ENCODE results near the gene BEAN1. TPM values are rescaled to one million over a fixed set of nuclear protein-coding genes. Genes with fewer than 3 reads are reported as not detected.

The BEAN1 gene
- polyA plus RNA-seq, 1 of the 3 experiments (the other 2 are of a cell fraction) = 0.07 TPM

DNA sequence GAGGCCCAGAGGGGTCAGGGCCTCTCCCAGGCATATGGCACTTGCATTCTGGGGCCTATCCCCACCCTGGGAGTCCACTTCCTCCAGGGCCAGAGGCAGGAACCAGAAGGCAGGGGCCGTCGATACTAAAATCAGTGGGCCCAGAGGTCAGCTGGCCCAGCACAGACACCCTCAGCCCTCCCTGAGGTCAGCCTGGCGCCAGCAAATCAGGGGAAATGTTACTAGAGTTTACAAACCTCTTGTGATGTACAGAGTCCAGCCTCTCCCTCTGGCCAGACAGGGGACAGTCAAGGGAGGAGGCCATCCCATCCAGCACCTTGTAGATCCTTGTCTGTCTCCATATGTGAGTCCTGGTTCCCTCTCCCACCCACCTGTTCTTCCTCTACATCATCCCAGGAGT, 49.8 kb upstream of the BEAN1 start:
- ChIA-PET CTCF (interaction anchor here (1.0 kb wide), 1 partner anchor 35 kb away, joined by 3 read pairs; no protein-coding TSS in a partner anchor), POLR2A (no interaction called here)
- Histone ChIP-seq H3F3A (replicated peaks; ENCODE audit: insufficient read depth) (no peaks in the 10 kb centered on the region), H3K9me2 (no peaks in the 10 kb centered on the region), H3K27me3 (ENCODE audit: insufficient read depth) (no peaks in the 10 kb centered on the region), H2AFZ (ENCODE audit: low read depth) (no peak overlapping the region), H3K79me2 (ENCODE audit: insufficient read depth) (no peaks in the 10 kb centered on the region), H3K4me2 (no peak overlapping the region), H3K4me3 (ENCODE audit: low read depth in 2 of 2, low read length in 1 of 2) (no peak overlapping the region), H4K20me1 (ENCODE audit: insufficient read depth) (no peaks in the 10 kb centered on the region), H3K36me3 (replicated peaks in 1 of 2; ENCODE audit: control insufficient read depth in 1 of 2, insufficient read depth in 2 of 2, low read length in 1 of 2) (no peaks in the 10 kb centered on the region), H3K4me1 (ENCODE audit: control insufficient read depth in 1 of 2, insufficient read depth in 2 of 2, low read depth in 1 of 2, low read length in 1 of 2) (no peaks in the 10 kb centered on the region; a peak in 1 of 4 replicates), H3K9me3 (no peaks in the 10 kb centered on the region), H3K27ac (ENCODE audit: low read depth in 2 of 2, low read length in 1 of 2) (no peak overlapping the region), H3K9ac (no peak overlapping the region)
- WGBS (ENCODE audit: low lambda C conversion rate) = 82% methylated on average over 3 of the region's 3 CpGs
- no peak for TF ChIP-seq MEF2A (IDR thresholded peaks at IDR 0.05; ENCODE audit: borderline replicate concordance, low read depth)
- no peak for TF ChIP-seq MXI1 (IDR thresholded peaks at IDR 0.05; ENCODE audit: low read depth, low read length)
- TF ChIP-seq NRF1 (IDR thresholded peaks at IDR 0.05; ENCODE audit: low read depth, low read length) = no peak
- no peak for TF ChIP-seq GATA2 (CRISPR knock-in tag; IDR thresholded peaks at IDR 0.05)
- TF ChIP-seq SIN3A (IDR thresholded peaks at IDR 0.05; ENCODE audit: borderline replicate concordance, low read depth, low read length) = no peak
- TF ChIP-seq EP300 (IDR thresholded peaks at IDR 0.05; ENCODE audit: borderline replicate concordance in 1 of 2, low read depth in 1 of 2, low read length in 1 of 2) = no peak
- no peak for TF ChIP-seq RFX5 (IDR thresholded peaks at IDR 0.05; ENCODE audit: low read length)
- TF ChIP-seq CHD2 (IDR thresholded peaks at IDR 0.05; ENCODE audit: low read length, partially characterized antibody) = no peak
- TF ChIP-seq, protein P1, sequence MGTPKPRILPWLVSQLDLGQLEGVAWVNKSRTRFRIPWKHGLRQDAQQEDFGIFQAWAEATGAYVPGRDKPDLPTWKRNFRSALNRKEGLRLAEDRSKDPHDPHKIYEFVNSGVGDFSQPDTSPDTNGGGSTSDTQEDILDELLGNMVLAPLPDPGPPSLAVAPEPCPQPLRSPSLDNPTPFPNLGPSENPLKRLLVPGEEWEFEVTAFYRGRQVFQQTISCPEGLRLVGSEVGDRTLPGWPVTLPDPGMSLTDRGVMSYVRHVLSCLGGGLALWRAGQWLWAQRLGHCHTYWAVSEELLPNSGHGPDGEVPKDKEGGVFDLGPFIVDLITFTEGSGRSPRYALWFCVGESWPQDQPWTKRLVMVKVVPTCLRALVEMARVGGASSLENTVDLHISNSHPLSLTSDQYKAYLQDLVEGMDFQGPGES (IDR thresholded peaks at IDR 0.05; ENCODE audit: low read depth, low read length) = no peak
- TF ChIP-seq, protein P2, sequence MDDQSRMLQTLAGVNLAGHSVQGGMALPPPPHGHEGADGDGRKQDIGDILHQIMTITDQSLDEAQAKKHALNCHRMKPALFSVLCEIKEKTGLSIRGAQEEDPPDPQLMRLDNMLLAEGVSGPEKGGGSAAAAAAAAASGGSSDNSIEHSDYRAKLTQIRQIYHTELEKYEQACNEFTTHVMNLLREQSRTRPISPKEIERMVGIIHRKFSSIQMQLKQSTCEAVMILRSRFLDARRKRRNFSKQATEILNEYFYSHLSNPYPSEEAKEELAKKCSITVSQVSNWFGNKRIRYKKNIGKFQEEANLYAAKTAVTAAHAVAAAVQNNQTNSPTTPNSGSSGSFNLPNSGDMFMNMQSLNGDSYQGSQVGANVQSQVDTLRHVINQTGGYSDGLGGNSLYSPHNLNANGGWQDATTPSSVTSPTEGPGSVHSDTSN (IDR thresholded peaks at IDR 0.05) = no peak
- no peak for TF ChIP-seq RXRA (IDR thresholded peaks at IDR 0.05; ENCODE audit: borderline replicate concordance, low read depth)
- TF ChIP-seq EZH2phosphoT487 (IDR thresholded peaks at IDR 0.05; ENCODE audit: borderline replicate concordance, low read depth) = no peak
- TF ChIP-seq TEAD4 (IDR thresholded peaks at IDR 0.05; ENCODE audit: borderline replicate concordance, insufficient read depth) = no peak
- TF ChIP-seq YY1 (IDR thresholded peaks at IDR 0.05; ENCODE audit: low read depth) = no peak
- TF ChIP-seq SMC3 (IDR thresholded peaks at IDR 0.05; ENCODE audit: low read depth, low read length) = no peak
- TF ChIP-seq USF2 (IDR thresholded peaks at IDR 0.05; ENCODE audit: borderline replicate concordance, low read depth, low read length) = no peak
- DNase-seq = no peak

Measured in SK-N-SH (cell line).